Type B pancreatic cell (in vitro differentiated cells): ENCODE data around the gene MACC1. TPM values are rescaled to one million over a fixed set of nuclear protein-coding genes. Genes with fewer than 3 reads are reported as not detected.
"Not testable (repeated sequence)": the region's sequence is repeated elsewhere in the genome, so short reads cannot be mapped to it uniquely, and the experiment has no call there.

ENCODE experiments used
- DNase-seq: peaks from one replicate; pipeline ENCODE4 v3.0.0; 2021; ENCODE audit warnings: mixed read lengths; ENCODE audit not compliant: unreplicated experiment; ENCODE audit errors: extremely low spot score
- H3K27ac Mint-ChIP-seq: 2 replicates; pipeline ENCODE4 v1.8.0; 2021; ENCODE audit warnings: mild to moderate bottlenecking, mixed read lengths
- H3K27me3 Mint-ChIP-seq: 2 replicates; pipeline ENCODE4 v1.8.0; 2021; ENCODE audit warnings: mixed read lengths
- H3K36me3 Mint-ChIP-seq: 2 replicates; pipeline ENCODE4 v1.8.0; 2021; ENCODE audit warnings: mixed read lengths
- H3K4me1 Mint-ChIP-seq: one replicate; pipeline ENCODE4 v1.8.0; 2021; ENCODE audit warnings: mixed read lengths; ENCODE audit not compliant: unreplicated experiment
- H3K4me3 Mint-ChIP-seq: 2 replicates; pipeline ENCODE4 v1.8.0; 2021; ENCODE audit warnings: mild to moderate bottlenecking, mixed read lengths
- H3K9me3 Mint-ChIP-seq: 2 replicates; pipeline ENCODE4 v1.8.0; 2021; ENCODE audit warnings: mixed read lengths
- CTCF ChIP-seq: fragments of 200-600 bp; sonication (generic); conservative IDR thresholded peaks from 2 replicates; pipeline ENCODE4 v1.5.0; 2021; ENCODE audit warnings: antibody characterized with exemption, mild to moderate bottlenecking
- total RNA-seq: library from RNA; stranded (reverse); gene quantifications from 2 replicates; pipeline ENCODE4 v1.2.1, GENCODE V29; 2021; ENCODE audit warnings: low replicate concordance

The MACC1 gene
- total RNA-seq, 1 donor from 2014 or later, result 14.8 TPM

- Mint-ChIP-seq H3K9me3 (no peaks in the 10 kb centered on the region), H3K36me3 (peaks cover 17% of the 10 kb centered on the region), H3K4me3 (no peak overlapping the region), H3K4me1 (peaks cover 9% of the 10 kb centered on the region), H3K27me3 (no peaks in the 10 kb centered on the region), H3K27ac (no peak overlapping the region)
- DNase-seq, result no peak
- TF ChIP-seq CTCF, result no peak
Measured at GRCh38 chr7:20191391-20191869, 25.8 kb downstream of the MACC1 start.

DNA sequence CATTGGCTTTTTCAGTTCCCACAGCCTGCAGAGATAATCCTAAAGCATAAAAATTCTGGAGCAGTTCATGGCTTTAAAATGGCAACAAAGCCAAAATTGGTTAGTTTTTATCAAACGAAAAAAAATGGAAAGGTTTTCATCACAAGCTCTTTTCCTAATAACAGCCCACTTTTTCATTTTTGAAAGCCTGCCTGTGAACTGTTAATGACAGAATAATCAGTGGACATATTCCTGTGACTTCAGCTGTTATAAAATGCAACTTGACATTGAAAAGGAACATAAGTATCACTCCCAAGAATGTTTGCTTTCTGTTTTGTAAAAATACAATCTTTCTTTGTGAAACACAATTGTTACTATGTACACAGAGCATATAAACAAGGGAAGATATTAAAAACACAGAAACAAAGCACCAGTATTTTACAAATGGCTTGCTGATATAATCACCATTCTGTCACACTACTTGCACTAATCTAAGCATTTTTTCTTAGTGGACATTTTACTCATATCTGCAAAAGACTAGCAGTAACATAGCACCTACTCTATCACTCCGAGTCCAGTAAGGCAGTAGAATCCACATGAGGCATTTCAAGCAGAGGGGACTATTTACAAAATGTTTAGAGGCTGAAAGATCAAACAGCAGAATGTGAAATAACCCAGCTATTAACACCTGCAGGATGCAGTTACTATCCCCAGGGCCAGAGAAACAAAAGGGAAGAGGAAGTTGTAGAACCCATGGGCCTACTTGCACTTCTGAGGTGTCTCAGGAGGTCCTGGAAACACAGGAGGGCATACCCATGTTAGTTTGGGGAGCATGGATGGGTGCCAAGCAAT lies 26.4 kb downstream of the MACC1 start:
- TF ChIP-seq CTCF, result no peak
- Mint-ChIP-seq H3K27me3 (no peaks in the 10 kb centered on the region), H3K4me1 (peaks cover 7% of the 10 kb centered on the region)

DNA sequence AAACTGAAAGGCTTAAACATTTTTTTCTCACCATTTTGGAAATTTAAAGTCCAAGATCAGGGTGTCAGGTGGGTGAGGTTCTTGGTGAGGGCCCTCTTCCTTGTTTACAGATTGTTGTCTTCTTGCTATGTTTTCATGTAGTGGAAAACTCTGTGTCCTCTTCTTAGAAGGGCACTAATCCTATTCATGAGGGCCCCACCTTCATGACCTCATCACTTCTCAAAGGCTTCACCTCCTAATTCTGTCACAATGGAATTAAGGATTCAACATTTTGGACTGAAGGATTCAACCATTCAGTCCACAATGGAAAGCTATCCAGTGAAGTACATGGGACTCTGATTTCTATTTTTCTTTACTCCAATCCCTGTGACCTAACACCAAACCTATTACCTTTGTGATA lies 27.3 kb downstream of the MACC1 start:
- Mint-ChIP-seq H3K27me3 (no peaks in the 10 kb centered on the region), H3K27ac (no peak overlapping the region), H3K9me3 (no peaks in the 10 kb centered on the region), H3K4me3 (no peak overlapping the region), H3K4me1 (no peaks in the 10 kb centered on the region), H3K36me3 (peaks cover 9% of the 10 kb centered on the region)
- DNase-seq, result no peak
- no peak for TF ChIP-seq CTCF

More for the DNA sequence above, 26.4 kb downstream of the MACC1 start:
- no peak overlapping the region for H3K27ac Mint-ChIP-seq
- H3K9me3 Mint-ChIP-seq, result no peaks in the 10 kb centered on the region
- DNase-seq, result no peak
- H3K4me3 Mint-ChIP-seq, result no peak overlapping the region
- H3K36me3 Mint-ChIP-seq, result peaks cover 15% of the 10 kb centered on the region

DNA sequence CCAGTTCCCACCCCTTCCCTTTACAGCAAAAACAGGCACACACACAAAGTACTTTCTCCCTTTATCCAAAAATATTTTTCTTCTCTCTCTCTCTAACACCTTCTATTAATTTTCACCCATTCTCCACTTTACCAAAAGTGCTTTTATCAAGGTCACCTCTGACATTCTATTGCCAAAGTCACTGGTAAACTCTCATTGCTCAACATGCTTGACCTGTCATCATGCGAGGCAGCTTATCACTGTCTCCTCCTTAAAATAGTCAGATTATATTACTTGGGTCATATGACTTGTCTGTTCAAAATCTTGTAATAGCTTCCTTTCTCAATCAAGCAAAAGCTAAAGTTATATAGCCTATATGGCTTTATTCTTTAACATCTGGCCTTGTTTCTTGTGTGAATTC lies 28.6 kb downstream of the MACC1 start:
- H3K4me1 Mint-ChIP-seq, result no peaks in the 10 kb centered on the region
- no peak for TF ChIP-seq CTCF
- no peak for DNase-seq
- peaks cover 9% of the 10 kb centered on the region for H3K36me3 Mint-ChIP-seq
- no peak overlapping the region for H3K4me3 Mint-ChIP-seq
- no peak overlapping the region for H3K27ac Mint-ChIP-seq
- H3K27me3 Mint-ChIP-seq, result no peaks in the 10 kb centered on the region
- H3K9me3 Mint-ChIP-seq, result no peaks in the 10 kb centered on the region

GRCh38 chr7:20187850-20188249 lies 29.3 kb downstream of the MACC1 start:
- not testable (repeated sequence) for H3K9me3 Mint-ChIP-seq, H3K4me1 Mint-ChIP-seq, H3K36me3 Mint-ChIP-seq, H3K27ac Mint-ChIP-seq, H3K4me3 Mint-ChIP-seq, DNase-seq, H3K27me3 Mint-ChIP-seq

DNA sequence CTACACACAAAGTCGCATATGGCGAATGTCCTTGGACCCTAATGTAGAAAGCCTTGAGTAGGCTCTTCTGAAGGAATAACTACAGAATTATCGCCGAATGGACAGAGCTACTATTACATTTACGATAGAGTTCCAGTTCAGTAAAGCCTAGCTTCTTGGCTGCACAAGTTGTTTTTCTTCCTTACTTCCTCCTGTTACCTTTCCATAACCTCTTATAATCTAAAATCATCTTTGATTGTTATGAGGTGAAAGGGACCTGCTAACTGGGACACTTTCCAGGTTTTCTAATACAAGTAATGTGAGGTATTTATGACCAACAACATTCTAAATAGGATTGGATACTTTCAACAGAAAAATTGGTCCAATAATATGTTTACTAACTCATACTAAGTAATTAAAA lies 31.2 kb downstream of the MACC1 start:
- no peak for DNase-seq
- no peak for TF ChIP-seq CTCF
- Mint-ChIP-seq H3K27me3 (no peaks in the 10 kb centered on the region), H3K4me3 (no peak overlapping the region), H3K4me1 (no peaks in the 10 kb centered on the region), H3K9me3 (no peaks in the 10 kb centered on the region), H3K27ac (no peak overlapping the region), H3K36me3 (peaks cover 9% of the 10 kb centered on the region)
